HepG2 (cell line): Measurements from ENCODE around the gene SPINT4.

Experiments
- ATF1 ChIP-seq: IDR thresholded peaks from 2 replicates; pipeline ENCODE4 v1.6.1; 2016; ENCODE audit warnings: mild to moderate bottlenecking, control low read depth
- CHD2 ChIP-seq: IDR thresholded peaks from 2 replicates; pipeline ENCODE4 v1.6.1; 2011; ENCODE audit warnings: low read depth, low read length, improper control_type of control experiment
- EZH2 ChIP-seq: conservative IDR thresholded peaks from 2 replicates; pipeline ENCODE4 v1.6.1; 2012; ENCODE audit warnings: mild to moderate bottlenecking, low read depth, low read length, moderate library complexity
- JUNB ChIP-seq: sonication (generic); formaldehyde crosslinking; IDR thresholded peaks from 2 replicates; pipeline ENCODE4 v1.8.0; 2022; ENCODE audit warnings: missing genetic modification reagents, mild to moderate bottlenecking, borderline replicate concordance
- KLF13 ChIP-seq: sonication (generic); formaldehyde crosslinking; IDR thresholded peaks from 2 replicates; pipeline ENCODE4 v1.4.0; 2020; ENCODE audit warnings: mild to moderate bottlenecking, missing genetic modification reagents
- PTBP1 ChIP-seq: fragments of 200-400 bp; formaldehyde crosslinking; IDR thresholded peaks from 2 replicates; pipeline ENCODE4 v1.6.1; 2018; ENCODE audit warnings: low read length, low read depth; ENCODE audit not compliant: poor library complexity, severe bottlenecking
- USF2 ChIP-seq, 2 experiments: sonication (generic) in 1 of 2; formaldehyde crosslinking in 1 of 2; IDR thresholded peaks; 2 replicates each; pipeline versions ENCODE4 v1.5.1 to v1.6.1; 2011 to 2020; ENCODE audit warnings: borderline replicate concordance in 1 of 2, low read depth in 1 of 2, low read length in 1 of 2, mild to moderate bottlenecking in 1 of 2, missing genetic modification reagents in 1 of 2, moderate library complexity in 1 of 2
- ZNF572 ChIP-seq: sonication (generic); formaldehyde crosslinking; IDR thresholded peaks from 2 replicates; pipeline ENCODE4 v1.5.1; 2020; ENCODE audit warnings: mild to moderate bottlenecking, missing genetic modification reagents
- TF ChIP-seq, protein P1 (sequence below): sonication (generic); formaldehyde crosslinking; IDR thresholded peaks from 2 replicates; pipeline ENCODE4 v1.5.0; 2020; ENCODE audit warnings: mild to moderate bottlenecking, missing genetic modification reagents, moderate library complexity

GRCh38 chr20:45772693-45773092 is 50.5 kb downstream of the SPINT4 start:
- TF ChIP-seq CHD2 (no peak), ATF1 (CRISPR knock-in tag) (no peak), PTBP1 (no peak), JUNB (CRISPR knock-in tag) (no peak), KLF13 (no peak), EZH2 (no peak), ZNF572 (no peak), USF2 (IDR thresholded peaks at IDR 0.05; ENCODE audit: low read depth, low read length) (no peak), USF2 (CRISPR knock-in tag; IDR thresholded peaks at IDR 0.05; ENCODE audit: borderline replicate concordance) (no peak)
- TF ChIP-seq, protein P1, sequence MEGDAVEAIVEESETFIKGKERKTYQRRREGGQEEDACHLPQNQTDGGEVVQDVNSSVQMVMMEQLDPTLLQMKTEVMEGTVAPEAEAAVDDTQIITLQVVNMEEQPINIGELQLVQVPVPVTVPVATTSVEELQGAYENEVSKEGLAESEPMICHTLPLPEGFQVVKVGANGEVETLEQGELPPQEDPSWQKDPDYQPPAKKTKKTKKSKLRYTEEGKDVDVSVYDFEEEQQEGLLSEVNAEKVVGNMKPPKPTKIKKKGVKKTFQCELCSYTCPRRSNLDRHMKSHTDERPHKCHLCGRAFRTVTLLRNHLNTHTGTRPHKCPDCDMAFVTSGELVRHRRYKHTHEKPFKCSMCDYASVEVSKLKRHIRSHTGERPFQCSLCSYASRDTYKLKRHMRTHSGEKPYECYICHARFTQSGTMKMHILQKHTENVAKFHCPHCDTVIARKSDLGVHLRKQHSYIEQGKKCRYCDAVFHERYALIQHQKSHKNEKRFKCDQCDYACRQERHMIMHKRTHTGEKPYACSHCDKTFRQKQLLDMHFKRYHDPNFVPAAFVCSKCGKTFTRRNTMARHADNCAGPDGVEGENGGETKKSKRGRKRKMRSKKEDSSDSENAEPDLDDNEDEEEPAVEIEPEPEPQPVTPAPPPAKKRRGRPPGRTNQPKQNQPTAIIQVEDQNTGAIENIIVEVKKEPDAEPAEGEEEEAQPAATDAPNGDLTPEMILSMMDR (CRISPR knock-in tag), result no peak
